ENCODE measurements around the gene GZF1.

Gene GZF1

DNA sequence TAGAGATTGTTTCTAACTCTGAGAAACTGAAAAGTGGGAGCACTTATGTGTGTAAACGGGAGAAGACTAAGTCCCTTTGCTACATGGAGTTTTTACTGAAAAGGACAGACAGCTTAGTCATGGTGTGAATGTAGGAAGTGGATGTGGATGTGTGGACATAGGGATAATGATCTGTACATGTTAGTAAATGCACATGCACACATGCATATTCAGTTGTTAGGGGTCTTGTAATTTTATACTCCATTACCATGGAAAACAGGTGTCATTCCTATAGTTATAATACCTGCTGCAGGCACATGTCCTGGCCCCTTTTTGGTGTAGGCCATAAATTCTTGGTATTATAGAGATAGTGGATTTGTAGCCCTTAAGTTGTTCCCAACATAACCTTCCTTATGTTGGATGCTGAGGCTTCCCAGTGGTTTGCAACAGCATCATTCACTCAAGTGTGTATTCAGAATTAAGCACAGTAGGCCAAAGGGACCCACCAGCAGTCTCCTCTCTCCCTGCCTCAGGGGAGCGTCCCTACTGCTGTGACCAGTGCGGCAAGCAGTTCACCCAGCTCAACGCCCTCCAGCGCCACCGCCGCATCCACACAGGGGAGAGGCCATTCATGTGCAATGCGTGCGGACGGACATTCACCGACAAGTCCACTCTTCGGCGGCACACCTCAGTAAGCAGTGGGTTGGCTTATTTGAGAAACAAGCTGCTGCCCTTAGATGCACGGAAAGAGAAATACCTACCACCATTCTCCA is 7.3 kb downstream of the GZF1 start:
- no peak for DNase-seq (ENCODE audit: low read depth in 2 of 2)

GRCh38 chr20:23370274-23370673 is 8.3 kb downstream of the GZF1 start:
- no peak for DNase-seq (ENCODE audit: low read depth in 2 of 2)

- no peak for DNase-seq (ENCODE audit: low read depth in 2 of 2)
Observed at GRCh38 chr20:23370873-23371272, 8.9 kb downstream of the GZF1 start.

- DNase-seq (ENCODE audit: low read depth in 2 of 2), result no peak
Observed at GRCh38 chr20:23371496-23371895, 9.5 kb downstream of the GZF1 start.

DNA sequence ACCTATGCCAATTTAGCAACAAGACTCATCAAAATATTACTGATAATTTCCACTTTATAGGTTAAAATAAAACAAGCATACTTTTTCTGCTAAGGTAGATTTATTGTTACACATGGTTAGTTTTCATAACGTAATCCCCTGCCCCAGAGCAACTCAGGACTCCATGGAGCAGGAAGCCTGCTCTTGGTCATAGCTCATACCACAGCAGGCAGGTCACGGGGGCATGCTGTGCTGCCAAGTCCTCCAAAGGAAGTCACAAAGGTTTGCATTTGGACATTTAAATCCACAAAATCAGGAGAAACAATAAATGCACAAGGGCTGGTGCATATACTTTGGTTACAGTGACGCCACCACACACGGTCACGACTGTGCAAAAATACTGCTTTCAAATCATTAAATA is 12.5 kb downstream of the GZF1 start:
- no peak for DNase-seq (ENCODE audit: low read depth in 2 of 2)

DNA sequence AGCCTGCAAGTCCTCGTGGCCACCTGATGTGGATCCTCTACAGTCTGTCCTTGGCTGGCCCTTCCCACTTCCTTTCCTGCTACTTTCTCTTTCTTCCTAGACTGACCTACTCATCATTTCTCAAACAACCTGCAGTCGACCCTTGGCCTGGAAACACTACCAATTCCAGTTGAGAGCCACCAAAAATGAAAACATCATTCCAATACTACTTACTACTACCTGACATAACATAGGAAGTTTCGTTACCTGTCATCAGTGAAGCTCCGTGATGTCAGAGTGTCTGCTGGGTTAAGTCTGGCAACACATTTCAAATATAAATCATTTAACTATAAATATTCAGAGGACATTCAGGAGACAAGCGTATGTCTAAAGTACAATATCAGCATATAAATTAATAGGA is 13.8 kb downstream of the GZF1 start:
- DNase-seq (ENCODE audit: low read depth in 2 of 2), result no peak

DNA sequence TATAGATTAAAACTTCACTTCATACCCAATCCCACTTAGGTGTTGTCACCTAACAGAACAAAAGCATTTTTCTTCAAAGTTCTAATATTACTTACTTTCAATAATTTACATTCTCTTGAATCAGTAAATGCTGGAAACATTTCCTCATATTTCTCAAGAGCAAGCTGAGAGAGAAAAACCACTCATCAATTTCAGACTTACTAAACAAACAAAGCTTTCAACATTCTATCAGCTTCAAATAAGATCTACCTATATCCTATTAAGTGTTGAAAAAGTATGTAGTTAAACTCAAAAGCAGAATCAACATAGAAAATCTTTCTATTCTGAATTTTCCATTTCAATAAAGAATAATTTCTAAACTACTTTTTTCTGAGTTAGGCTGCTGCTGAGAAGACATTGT is 17.8 kb downstream of the GZF1 start:
- DNase-seq (ENCODE audit: low read depth in 2 of 2), result no peak

DNA sequence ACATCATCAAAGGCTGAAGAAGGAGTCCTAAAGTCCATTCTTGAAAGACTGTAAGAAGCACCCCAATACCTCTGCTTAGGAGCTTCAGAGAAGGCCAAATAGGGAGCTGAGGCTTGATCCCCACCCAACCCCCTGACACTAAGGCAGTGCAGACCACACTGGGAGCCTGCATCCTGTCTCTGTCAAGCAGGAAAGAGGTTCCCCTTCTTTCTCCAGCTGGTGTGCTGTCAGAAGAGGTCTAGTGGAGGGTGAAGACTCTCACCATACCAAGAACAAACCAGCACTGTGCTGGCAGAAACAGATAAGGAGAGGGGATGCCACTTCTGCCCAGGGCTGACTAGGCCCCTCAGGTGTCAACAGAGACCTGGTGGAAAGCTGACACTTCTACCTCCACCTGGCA is 19.9 kb downstream of the GZF1 start:
- DNase-seq (ENCODE audit: low read depth in 2 of 2), result no peak

DNA sequence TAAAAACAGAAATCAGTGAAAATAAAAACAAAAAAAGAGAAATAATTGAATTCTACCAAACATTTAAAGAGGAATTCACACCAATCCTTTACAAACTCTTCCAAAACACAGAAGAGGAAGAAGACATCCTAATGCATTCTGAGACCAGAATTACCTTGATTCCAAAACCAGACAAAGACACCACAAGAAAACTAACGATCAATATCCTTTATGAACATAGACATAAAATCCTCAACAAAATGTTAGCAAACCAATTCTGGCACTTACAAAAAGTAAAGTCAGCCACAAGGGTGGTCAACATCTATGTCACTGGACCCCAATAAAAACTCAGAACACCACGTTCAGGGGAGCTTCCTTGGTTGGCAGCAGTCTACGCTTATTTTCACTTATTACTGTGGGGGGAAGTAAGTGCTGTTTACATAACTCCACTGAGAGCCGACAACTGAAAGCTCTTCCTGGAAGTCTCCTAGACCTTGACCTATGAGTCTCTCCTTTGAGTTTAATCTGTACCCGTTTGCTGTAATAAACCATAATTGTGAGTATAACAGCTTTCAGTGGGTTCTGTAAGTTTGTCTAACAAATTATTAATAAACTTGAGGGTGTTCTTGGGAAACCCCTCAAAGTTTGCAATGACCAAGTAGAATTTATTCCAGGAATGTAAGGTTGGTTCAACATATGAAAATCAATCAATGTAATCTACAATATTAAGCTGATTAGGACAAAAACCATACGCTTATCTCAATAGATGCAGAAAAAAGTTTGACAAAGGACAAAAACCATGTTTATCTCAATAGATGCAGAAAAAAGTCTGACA is 24.5 kb downstream of the GZF1 start:
- DNase-seq (ENCODE audit: low read depth in 2 of 2), result no peak

DNA sequence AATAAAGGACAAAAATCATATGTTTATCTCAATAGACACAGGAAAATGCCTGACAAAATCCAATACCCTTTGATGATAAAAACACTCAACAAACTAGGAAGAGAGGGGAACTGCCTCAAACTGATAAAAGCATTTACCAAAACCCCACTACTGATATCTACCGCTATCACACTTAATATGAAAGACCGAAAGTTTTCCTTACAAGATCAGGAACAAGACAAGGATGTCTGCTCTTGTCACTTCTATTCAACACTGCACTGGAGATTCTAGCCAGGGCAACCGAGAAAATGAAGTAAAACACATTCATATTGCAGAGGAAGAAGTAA is 25.1 kb downstream of the GZF1 start:
- no peak for DNase-seq (ENCODE audit: low read depth in 2 of 2)

DNA sequence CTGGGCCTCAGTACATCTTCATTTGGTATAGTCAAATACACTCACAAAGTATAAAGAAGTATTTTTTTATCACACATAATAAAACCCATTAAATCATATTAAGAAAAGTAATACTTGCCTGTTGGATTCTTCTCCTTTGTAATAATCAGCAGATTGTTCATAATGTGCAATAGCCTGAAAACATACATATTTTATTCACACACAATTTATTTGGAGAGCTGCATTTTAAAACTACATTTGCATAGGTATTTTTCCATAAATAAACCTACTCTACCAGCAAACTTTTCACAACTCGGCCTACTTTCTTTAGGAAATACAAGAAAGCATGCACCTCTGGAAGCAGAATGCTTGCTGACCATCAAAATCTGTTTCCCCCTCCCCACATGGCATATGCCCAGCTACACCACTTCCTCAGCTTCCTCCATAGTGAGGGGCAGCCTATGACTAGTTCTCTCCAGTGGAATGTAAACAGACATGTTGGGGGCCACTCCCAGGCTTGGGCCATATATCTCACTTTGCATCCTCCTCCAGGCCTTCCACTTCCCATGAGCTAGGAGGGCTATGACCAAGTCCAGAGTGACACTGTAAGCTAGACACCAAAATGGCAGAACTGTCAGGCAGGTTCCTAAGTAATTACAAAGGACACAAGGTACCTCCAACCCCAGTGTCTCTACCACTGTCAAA is 28.3 kb downstream of the GZF1 start:
- no peak for DNase-seq (ENCODE audit: low read depth in 2 of 2)

DNA sequence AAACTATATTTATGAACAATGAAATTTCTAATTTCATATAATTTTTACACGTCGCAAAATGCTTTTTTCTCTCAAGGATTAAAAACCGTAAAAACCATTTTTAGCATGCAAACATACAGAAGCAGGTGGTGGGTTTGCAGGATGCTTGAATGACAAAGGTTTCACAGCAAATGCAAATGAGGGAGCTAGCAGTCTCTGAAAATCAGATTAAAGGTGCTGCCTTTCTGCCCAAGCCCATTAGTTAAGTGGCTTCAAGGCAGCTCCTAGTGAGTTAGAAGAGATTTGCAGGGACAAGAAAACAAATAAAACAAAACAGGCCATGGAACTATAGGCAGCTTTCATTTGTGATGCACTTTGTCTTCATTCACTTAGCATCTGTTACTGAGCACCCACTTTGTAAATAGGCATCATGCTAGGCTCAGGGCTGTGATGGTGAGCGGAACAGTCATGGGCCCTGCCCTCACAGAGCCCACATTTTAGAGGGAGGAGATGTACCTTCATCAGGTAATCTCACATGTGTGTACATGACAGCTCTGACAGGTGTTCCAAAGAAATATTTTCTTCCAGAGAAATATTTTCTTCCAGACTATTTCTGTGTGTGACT is 29.8 kb downstream of the GZF1 start:
- no peak for DNase-seq (ENCODE audit: low read depth in 2 of 2)

GRCh38 chr20:23393996-23394775 is 32.2 kb downstream of the GZF1 start:
- no peak for DNase-seq (ENCODE audit: low read depth in 2 of 2)

GRCh38 chr20:23396950-23397627 is 35.1 kb downstream of the GZF1 start:
- DNase-seq (ENCODE audit: low read depth in 2 of 2), result no peak

DNA sequence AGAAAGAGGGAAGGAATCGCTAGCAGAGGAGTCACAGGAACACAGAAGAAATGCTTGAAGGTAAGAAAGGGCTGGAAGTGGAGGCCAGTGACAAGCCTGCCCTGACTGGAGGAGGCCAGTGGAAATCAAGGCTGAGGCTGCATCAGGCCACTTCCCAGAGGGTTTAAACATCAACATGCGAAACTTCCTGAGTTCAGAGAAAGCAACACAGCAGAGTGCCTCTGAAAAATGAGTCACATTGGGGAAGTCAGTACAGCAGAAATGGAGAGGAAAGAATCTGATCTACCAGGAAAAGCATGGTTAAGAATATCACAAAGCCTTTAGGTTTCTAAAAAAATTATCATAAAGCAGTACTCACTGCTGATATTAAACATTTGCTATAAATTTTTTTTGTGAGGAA is 36.0 kb downstream of the GZF1 start:
- DNase-seq (ENCODE audit: low read depth in 2 of 2), result no peak

GRCh38 chr20:23399568-23400241 is 37.7 kb downstream of the GZF1 start:
- no peak for DNase-seq (ENCODE audit: low read depth in 2 of 2)

GRCh38 chr20:23401051-23401450 is 39.1 kb downstream of the GZF1 start:
- no peak for DNase-seq (ENCODE audit: low read depth in 2 of 2)

GRCh38 chr20:23403751-23404150 is 41.8 kb downstream of the GZF1 start:
- no peak for DNase-seq (ENCODE audit: low read depth in 2 of 2)

- DNase-seq (ENCODE audit: low read depth in 2 of 2), result no peak
Observed at GRCh38 chr20:23404196-23404595, 42.2 kb downstream of the GZF1 start.

- DNase-seq (ENCODE audit: low read depth in 2 of 2), result no peak
Observed at GRCh38 chr20:23406880-23407279, 44.9 kb downstream of the GZF1 start.

Measured in activated CD8-positive, alpha-beta memory T cell treated with anti-CD3 and anti-CD28 coated beads for 4 hours (primary cell).